ENCODE results near the gene RTL1.

DNA sequence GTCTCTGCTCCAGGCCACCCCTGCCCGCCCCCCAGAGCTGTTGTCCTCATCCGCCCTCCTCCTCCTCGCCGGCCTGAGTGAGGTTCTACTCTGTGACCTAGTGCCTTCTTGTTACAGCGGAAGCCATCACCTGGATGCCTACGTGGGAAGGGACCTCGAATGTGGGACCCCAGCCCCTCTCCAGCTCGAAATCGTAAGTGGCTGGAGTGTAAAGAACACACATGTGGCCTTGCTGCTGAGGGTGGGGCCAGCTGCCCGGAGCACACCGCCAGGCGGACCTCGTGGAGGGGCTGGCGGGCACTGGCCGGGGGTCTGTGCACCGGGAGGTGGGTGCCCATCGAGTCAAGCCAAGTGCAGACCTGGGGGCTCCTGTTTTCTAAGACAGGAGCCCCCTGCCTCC, 58.2 kb downstream of the RTL1 start:
- TF ChIP-seq, protein P1, sequence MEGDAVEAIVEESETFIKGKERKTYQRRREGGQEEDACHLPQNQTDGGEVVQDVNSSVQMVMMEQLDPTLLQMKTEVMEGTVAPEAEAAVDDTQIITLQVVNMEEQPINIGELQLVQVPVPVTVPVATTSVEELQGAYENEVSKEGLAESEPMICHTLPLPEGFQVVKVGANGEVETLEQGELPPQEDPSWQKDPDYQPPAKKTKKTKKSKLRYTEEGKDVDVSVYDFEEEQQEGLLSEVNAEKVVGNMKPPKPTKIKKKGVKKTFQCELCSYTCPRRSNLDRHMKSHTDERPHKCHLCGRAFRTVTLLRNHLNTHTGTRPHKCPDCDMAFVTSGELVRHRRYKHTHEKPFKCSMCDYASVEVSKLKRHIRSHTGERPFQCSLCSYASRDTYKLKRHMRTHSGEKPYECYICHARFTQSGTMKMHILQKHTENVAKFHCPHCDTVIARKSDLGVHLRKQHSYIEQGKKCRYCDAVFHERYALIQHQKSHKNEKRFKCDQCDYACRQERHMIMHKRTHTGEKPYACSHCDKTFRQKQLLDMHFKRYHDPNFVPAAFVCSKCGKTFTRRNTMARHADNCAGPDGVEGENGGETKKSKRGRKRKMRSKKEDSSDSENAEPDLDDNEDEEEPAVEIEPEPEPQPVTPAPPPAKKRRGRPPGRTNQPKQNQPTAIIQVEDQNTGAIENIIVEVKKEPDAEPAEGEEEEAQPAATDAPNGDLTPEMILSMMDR (IDR thresholded peaks at IDR 0.05) = no peak
- TF ChIP-seq POLR2A (IDR thresholded peaks at IDR 0.05) = no peak

Measured in Peyer's patch (tissue), 4 donors.